ENCODE measurements around the gene IL1R1. TPM values are rescaled to one million over a fixed set of nuclear protein-coding genes. Genes with fewer than 3 reads are reported as not detected.

The IL1R1 gene
- total and polyA plus RNA-seq, 4 donors: 14.0 to 49.3 (median 29.5) TPM

GRCh38 chr2:102114290-102114721 is 28.2 kb upstream of the IL1R1 start:
- no peak overlapping the region for H3K9ac ChIP-seq (ENCODE audit: low read depth in 1 of 2, low read length in 2 of 2)
- DNase-seq (ENCODE audit: low spot score): no peak
- H3K27ac ChIP-seq (ENCODE audit: low read depth in 1 of 2, low read length in 2 of 2): peak overlapping the region; percentile 49 to 69
- H3K4me1 ChIP-seq (ENCODE audit: control insufficient read depth in 4 of 4, insufficient read depth in 4 of 4, low read length in 3 of 4): peaks cover 9 to 61% (median 45%) of the 10 kb centered on the region in 4 donors
- no peak overlapping the region for H3K4me3 ChIP-seq (ENCODE audit: low read depth in 1 of 3, low read length in 3 of 3)
- no peaks in the 10 kb centered on the region for H3K9me3 ChIP-seq (ENCODE audit: control insufficient read depth in 4 of 4, low read length in 3 of 4)
- H3K27me3 ChIP-seq (ENCODE audit: control insufficient read depth in 4 of 4, insufficient read depth in 4 of 4, low read length in 3 of 4): no peaks in the 10 kb centered on the region
- TF ChIP-seq EGR1 (IDR thresholded peaks at IDR 0.05; ENCODE audit: low read depth in 2 of 2) (no peak), FOXA1 (IDR thresholded peaks at IDR 0.05) (no peak), SP1 (IDR thresholded peaks at IDR 0.05) (no peak), ZBTB33 (IDR thresholded peaks at IDR 0.05) (no peak), JUND (IDR thresholded peaks at IDR 0.05) (no peak), MAX (IDR thresholded peaks at IDR 0.05) (no peak)
- 79% methylated on average over 6 of the region's 6 CpGs for WGBS
- H3K36me3 ChIP-seq (ENCODE audit: control insufficient read depth in 4 of 4, insufficient read depth in 3 of 4, low read depth in 1 of 4, low read length in 3 of 4): peaks cover 0 to 2% (median under 1%) of the 10 kb centered on the region in 4 donors

GRCh38 chr2:102114851-102115497 is 27.6 kb upstream of the IL1R1 start:
- WGBS: 29% methylated on average over 5 of the region's 5 CpGs
- TF ChIP-seq FOXA2 (IDR thresholded peaks at IDR 0.05) (peak; percentile 75), SP1 (IDR thresholded peaks at IDR 0.05) (no peak), RAD21 (IDR thresholded peaks at IDR 0.05) (peak in 1 of 2 donors; percentile 50), HNF4G (IDR thresholded peaks at IDR 0.05) (no peak), HNF4A (conservative IDR thresholded peaks at IDR 0.05) (peak; percentile 29 to 32), ATF3 (IDR thresholded peaks at IDR 0.05) (no peak), TAF1 (conservative IDR thresholded peaks at IDR 0.05) (no peak), EGR1 (IDR thresholded peaks at IDR 0.05; ENCODE audit: low read depth in 2 of 2) (peak in 1 of 2 donors; percentile 17), FOXA1 (IDR thresholded peaks at IDR 0.05) (no peak), MAX (IDR thresholded peaks at IDR 0.05) (peak; percentile 64), YY1 (IDR thresholded peaks at IDR 0.05) (peak; percentile 42), JUND (IDR thresholded peaks at IDR 0.05) (peak in 1 of 2 donors; percentile 8), CTCF (IDR thresholded peaks at IDR 0.05; ENCODE audit: low read depth, low read length, missing input control) (no peak), ZBTB33 (IDR thresholded peaks at IDR 0.05) (no peak), GABPA (IDR thresholded peaks at IDR 0.05 in 1 of 2, conservative IDR thresholded peaks at IDR 0.05 in 1 of 2) (no peak), RXRA (IDR thresholded peaks at IDR 0.05) (peak in 1 of 2 donors; percentile 44), NR2F2 (IDR thresholded peaks at IDR 0.05) (no peak), REST (IDR thresholded peaks at IDR 0.05) (no peak)
- H3K4me3 ChIP-seq (ENCODE audit: low read depth in 1 of 3, low read length in 3 of 3): no peak overlapping the region
- no peak for DNase-seq (ENCODE audit: low spot score)
- H3K4me1 ChIP-seq (ENCODE audit: control insufficient read depth in 4 of 4, insufficient read depth in 4 of 4, low read length in 3 of 4): peaks cover 5 to 64% (median 45%) of the 10 kb centered on the region in 4 donors
- no peaks in the 10 kb centered on the region for H3K9me3 ChIP-seq (ENCODE audit: control insufficient read depth in 4 of 4, low read length in 3 of 4)
- H3K36me3 ChIP-seq (ENCODE audit: control insufficient read depth in 4 of 4, insufficient read depth in 3 of 4, low read depth in 1 of 4, low read length in 3 of 4): peaks cover 0 to 2% (median under 1%) of the 10 kb centered on the region in 4 donors
- H3K27ac ChIP-seq (ENCODE audit: low read depth in 1 of 2, low read length in 2 of 2): peak overlapping the region; percentile 49 to 69
- no peaks in the 10 kb centered on the region for H3K27me3 ChIP-seq (ENCODE audit: control insufficient read depth in 4 of 4, insufficient read depth in 4 of 4, low read length in 3 of 4)
- no peak overlapping the region for H3K9ac ChIP-seq (ENCODE audit: low read depth in 1 of 2, low read length in 2 of 2)
